Breast epithelium (tissue), 3 donors: ENCODE measurements around the gene PRODH2.

Experiments
- POLR2A ChIP-seq: fragments of 450-650 bp; IDR thresholded peaks from one replicate; pipeline ENCODE4 v1.6.1; 2016; ENCODE audit warnings: antibody characterized with exemption, mild to moderate bottlenecking, moderate library complexity
- POLR2AphosphoS5 ChIP-seq, 3 donors: sonication (generic); formaldehyde crosslinking; IDR thresholded peaks; one replicate each; pipeline ENCODE4 v1.6.1; 2017; ENCODE audit warnings: antibody characterized with exemption in 3 of 3
- TF ChIP-seq, protein P1 (sequence below), 3 donors: fragments of 450-650 bp; IDR thresholded peaks; one replicate each; pipeline ENCODE4 v1.5.1; 2016 to 2017; ENCODE audit warnings: antibody characterized with exemption in 3 of 3, mild to moderate bottlenecking in 3 of 3, moderate library complexity in 3 of 3

- TF ChIP-seq, protein P1, sequence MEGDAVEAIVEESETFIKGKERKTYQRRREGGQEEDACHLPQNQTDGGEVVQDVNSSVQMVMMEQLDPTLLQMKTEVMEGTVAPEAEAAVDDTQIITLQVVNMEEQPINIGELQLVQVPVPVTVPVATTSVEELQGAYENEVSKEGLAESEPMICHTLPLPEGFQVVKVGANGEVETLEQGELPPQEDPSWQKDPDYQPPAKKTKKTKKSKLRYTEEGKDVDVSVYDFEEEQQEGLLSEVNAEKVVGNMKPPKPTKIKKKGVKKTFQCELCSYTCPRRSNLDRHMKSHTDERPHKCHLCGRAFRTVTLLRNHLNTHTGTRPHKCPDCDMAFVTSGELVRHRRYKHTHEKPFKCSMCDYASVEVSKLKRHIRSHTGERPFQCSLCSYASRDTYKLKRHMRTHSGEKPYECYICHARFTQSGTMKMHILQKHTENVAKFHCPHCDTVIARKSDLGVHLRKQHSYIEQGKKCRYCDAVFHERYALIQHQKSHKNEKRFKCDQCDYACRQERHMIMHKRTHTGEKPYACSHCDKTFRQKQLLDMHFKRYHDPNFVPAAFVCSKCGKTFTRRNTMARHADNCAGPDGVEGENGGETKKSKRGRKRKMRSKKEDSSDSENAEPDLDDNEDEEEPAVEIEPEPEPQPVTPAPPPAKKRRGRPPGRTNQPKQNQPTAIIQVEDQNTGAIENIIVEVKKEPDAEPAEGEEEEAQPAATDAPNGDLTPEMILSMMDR (IDR thresholded peaks at IDR 0.05), result no peak
- no peak for TF ChIP-seq POLR2AphosphoS5 (IDR thresholded peaks at IDR 0.05)
- no peak for TF ChIP-seq POLR2A
These were observed 60.6 kb downstream of the PRODH2 start for GRCh38 chr19:35751839-35752745.
